Naive thymus-derived CD8-positive, alpha-beta T cell (primary cell): ENCODE measurements around the gene C11orf58. TPM values are rescaled to one million over a fixed set of nuclear protein-coding genes. Genes with fewer than 3 reads are reported as not detected.

Experiments used
- ATAC-seq, 2 donors: fragments of 150-1000 bp; cut with Tn5 transposase in 1 of 2; sonication (Bioruptor Pico), chemical (Tn5 transposase) in 1 of 2; 1 replicate in 1 of 2; 2 replicates in 1 of 2; pipeline ENCODE4 v1.10.0; 2021; ENCODE audit warnings: mild to moderate bottlenecking in 2 of 2, moderate library complexity in 2 of 2
- POLR2A ChIA-PET: fragments of 350-600 bp; sonication (Branson Sonifier 250); formaldehyde crosslinking; loops from one replicate; lab custom pipeline; 2021; ENCODE audit warnings: antibody characterized with exemption; lab: Charles Lee
- DNase-seq, 10 donors: peaks; one replicate each; pipeline versions ENCODE4 v3.0.0 to v3.0.0-alpha.2; 2020 to 2022
- H3K27ac Mint-ChIP-seq, 10 donors: one replicate each; pipeline ENCODE4 v1.8.0; 2020 to 2022; ENCODE audit warnings: mild to moderate bottlenecking in 10 of 10, mixed read lengths in 10 of 10, moderate library complexity in 4 of 10, inconsistent platforms in 1 of 10
- H3K27me3 Mint-ChIP-seq, 5 donors: one replicate each; pipeline ENCODE4 v1.8.0; 2021 to 2022; ENCODE audit warnings: mixed read lengths in 5 of 5
- H3K36me3 Mint-ChIP-seq, 3 donors: one replicate each; pipeline ENCODE4 v1.8.0; 2020 to 2022; ENCODE audit warnings: mixed read lengths in 3 of 3, mild to moderate bottlenecking in 2 of 3, inconsistent platforms in 1 of 3
- H3K4me1 Mint-ChIP-seq, 4 donors: one replicate each; pipeline ENCODE4 v1.8.0; 2021 to 2022; ENCODE audit warnings: mixed read lengths in 4 of 4
- H3K4me3 Mint-ChIP-seq, 10 donors: one replicate each; pipeline ENCODE4 v1.8.0; 2020 to 2022; ENCODE audit warnings: mild to moderate bottlenecking in 10 of 10, mixed read lengths in 10 of 10, moderate library complexity in 6 of 10, inconsistent platforms in 1 of 10
- H3K9me3 Mint-ChIP-seq, 9 donors: one replicate each; pipeline ENCODE4 v1.8.0; 2020 to 2022; ENCODE audit warnings: mixed read lengths in 9 of 9, mild to moderate bottlenecking in 3 of 9, inconsistent platforms in 1 of 9, moderate library complexity in 1 of 9
- polyA plus RNA-seq, 3 donors: library from polyadenylated mRNA; unstranded; fragments of 300-500 nt; fragmentation: Illumina TruSeq; gene quantifications; one replicate each; pipeline ENCODE4 v1.2.3, GENCODE V29; 2021
- total RNA-seq, 8 experiments: library from RNA in 2 of 8; stranded (reverse) in 2 of 8; gene quantifications; one replicate each; pipeline ENCODE4 v1.2.3 and lab custom pipeline; 2021 to 2026

Gene C11orf58
- total and polyA plus RNA-seq, 5 experiments from 2014 or later: 169 to 195 (median 181) TPM

DNA sequence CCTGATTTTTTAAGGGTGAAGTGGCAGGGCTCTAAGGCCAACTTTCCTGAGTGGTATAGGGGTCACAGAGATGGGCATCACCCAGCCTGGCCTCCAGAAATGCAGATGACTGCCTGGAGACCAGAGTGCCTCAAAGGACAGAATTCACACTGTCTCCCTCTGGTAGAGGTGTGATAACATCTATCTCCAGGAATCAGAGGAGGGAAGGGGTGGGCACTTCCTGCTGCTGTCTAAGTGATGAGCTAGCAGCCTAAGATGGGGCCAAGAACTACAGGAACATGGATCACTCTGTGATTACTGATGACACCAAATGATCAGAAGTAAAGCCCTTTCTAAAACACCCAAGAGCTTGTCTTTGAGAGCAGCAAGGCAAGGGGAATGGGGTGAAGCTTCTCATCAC lies 61.9 kb downstream of the C11orf58 start:
- H3K9me3 Mint-ChIP-seq: no peaks in the 10 kb centered on the region
- ATAC-seq (no peak), DNase-seq (no peak)
- H3K27ac Mint-ChIP-seq: peak overlapping the region in 1 of 10 donors; percentile 63
- no peaks in the 10 kb centered on the region for H3K36me3 Mint-ChIP-seq
- H3K4me1 Mint-ChIP-seq: peaks cover 0 to under 1% (median 0%) of the 10 kb centered on the region in 4 donors
- no peaks in the 10 kb centered on the region for H3K27me3 Mint-ChIP-seq
- POLR2A ChIA-PET: no interaction called here
- H3K4me3 Mint-ChIP-seq: no peak overlapping the region

- Mint-ChIP-seq H3K36me3 (no peaks in the 10 kb centered on the region), H3K4me3 (no peak overlapping the region), H3K27ac (no peak overlapping the region), H3K4me1 (no peaks in the 10 kb centered on the region), H3K9me3 (no peaks in the 10 kb centered on the region), H3K27me3 (no peaks in the 10 kb centered on the region)
- DNase-seq (no peak), ATAC-seq (no peak)
- POLR2A ChIA-PET: no interaction called here
Observed at GRCh38 chr11:16801288-16801980, 63.0 kb downstream of the C11orf58 start.

GRCh38 chr11:16804104-16804947 lies 65.9 kb downstream of the C11orf58 start:
- DNase-seq (no peak), ATAC-seq (no peak)
- POLR2A ChIA-PET: no interaction called here
- no peaks in the 10 kb centered on the region for H3K27me3 Mint-ChIP-seq
- no peaks in the 10 kb centered on the region for H3K9me3 Mint-ChIP-seq
- H3K36me3 Mint-ChIP-seq: no peaks in the 10 kb centered on the region
- no peak overlapping the region for H3K4me3 Mint-ChIP-seq
- peak overlapping the region in 1 of 10 donors; percentile 12 for H3K27ac Mint-ChIP-seq
- peaks cover 0 to 3% (median 0%) of the 10 kb centered on the region in 4 donors for H3K4me1 Mint-ChIP-seq

GRCh38 chr11:16805938-16806337 lies 67.5 kb downstream of the C11orf58 start:
- DNase-seq: no peak
- no peak overlapping the region for H3K27ac Mint-ChIP-seq
- H3K4me1 Mint-ChIP-seq: peaks cover 0 to 3% (median 0%) of the 10 kb centered on the region in 4 donors
- H3K9me3 Mint-ChIP-seq: no peaks in the 10 kb centered on the region
- H3K4me3 Mint-ChIP-seq: no peak overlapping the region
- no peaks in the 10 kb centered on the region for H3K27me3 Mint-ChIP-seq
- H3K36me3 Mint-ChIP-seq: no peaks in the 10 kb centered on the region
- ATAC-seq: no peak
- POLR2A ChIA-PET: no interaction called here

- H3K36me3 Mint-ChIP-seq: no peaks in the 10 kb centered on the region
- H3K4me1 Mint-ChIP-seq: peaks cover 0 to 3% (median 0%) of the 10 kb centered on the region in 4 donors
- ATAC-seq: no peak
- POLR2A ChIA-PET: no interaction called here
- no peaks in the 10 kb centered on the region for H3K9me3 Mint-ChIP-seq
- no peak for DNase-seq
- H3K27me3 Mint-ChIP-seq: no peaks in the 10 kb centered on the region
- H3K4me3 Mint-ChIP-seq: no peak overlapping the region
- H3K27ac Mint-ChIP-seq: no peak overlapping the region
Observed at GRCh38 chr11:16806791-16807190, 68.3 kb downstream of the C11orf58 start.

DNA sequence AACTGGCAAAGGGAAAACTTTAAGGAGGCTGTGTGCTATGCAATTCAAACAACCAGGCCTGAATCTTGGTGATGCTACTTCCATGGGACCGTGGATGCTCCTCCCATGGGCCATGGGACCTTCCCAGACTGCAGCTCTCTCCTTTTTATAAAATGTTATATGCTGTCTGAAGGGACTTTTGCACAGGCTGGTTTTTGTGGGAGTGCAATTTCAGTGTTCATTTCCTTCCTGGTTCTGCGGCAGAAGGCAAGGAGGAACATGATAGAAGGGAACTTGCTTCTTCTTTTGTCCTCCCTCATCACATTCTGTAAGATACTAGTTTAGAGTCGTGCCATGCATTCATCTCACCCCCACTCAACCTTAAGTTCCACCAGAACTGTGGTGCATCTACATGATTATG lies 68.9 kb downstream of the C11orf58 start:
- no peak overlapping the region for H3K27ac Mint-ChIP-seq
- peaks cover 0 to 3% (median 0%) of the 10 kb centered on the region in 4 donors for H3K4me1 Mint-ChIP-seq
- POLR2A ChIA-PET: no interaction called here
- DNase-seq (no peak), ATAC-seq (no peak)
- no peaks in the 10 kb centered on the region for H3K9me3 Mint-ChIP-seq
- H3K36me3 Mint-ChIP-seq: no peaks in the 10 kb centered on the region
- H3K4me3 Mint-ChIP-seq: no peak overlapping the region
- H3K27me3 Mint-ChIP-seq: no peaks in the 10 kb centered on the region
